ENCODE data around the gene DGKH. TPM values are rescaled to one million over a fixed set of nuclear protein-coding genes. Genes with fewer than 3 reads are reported as not detected.

DGKH gene
- polyA plus RNA-seq, 1 donor from 2014 or later, result 3.5 TPM

GRCh38 chr13:42046448-42046847 lies 2.0 kb upstream of the DGKH start:
- Histone ChIP-seq H3K27me3 (ENCODE audit: insufficient read depth, low read depth, low read length) (peaks cover 52% of the 10 kb centered on the region), H3K9me3 (ENCODE audit: low read length) (no peaks in the 10 kb centered on the region), H2AFZ (ENCODE audit: low read depth, low read length) (no peak overlapping the region), H3K4me3 (ENCODE audit: low read length) (no peak overlapping the region), H3K36me3 (ENCODE audit: insufficient read depth, low read length) (no peaks in the 10 kb centered on the region), H3K9ac (ENCODE audit: low read length) (no peak overlapping the region), H3K4me2 (ENCODE audit: low read length) (no peak overlapping the region), H3K79me2 (replicated peaks; ENCODE audit: insufficient read depth, low read length) (peaks cover 4% of the 10 kb centered on the region), H3F3A (ENCODE audit: insufficient read depth, low read length, poor library complexity, severe bottlenecking) (peaks cover 8% of the 10 kb centered on the region), H3K27ac (ENCODE audit: low read length) (no peak overlapping the region), H3K9me2 (ENCODE audit: insufficient read depth, low read length) (no peaks in the 10 kb centered on the region), H4K20me1 (ENCODE audit: insufficient read depth) (no peaks in the 10 kb centered on the region)
- TF ChIP-seq SMC3 (conservative IDR thresholded peaks at IDR 0.05; ENCODE audit: poor library complexity) (no peak), EP300 (conservative IDR thresholded peaks at IDR 0.05; ENCODE audit: poor library complexity, severe bottlenecking) (no peak), REST (IDR thresholded peaks at IDR 0.05; ENCODE audit: borderline replicate concordance) (no peak), POLR2AphosphoS5 (IDR thresholded peaks at IDR 0.05) (no peak), RAD21 (conservative IDR thresholded peaks at IDR 0.05) (no peak), MXI1 (conservative IDR thresholded peaks at IDR 0.05; ENCODE audit: poor library complexity, severe bottlenecking) (no peak), TAF1 (IDR thresholded peaks at IDR 0.05; ENCODE audit: low read depth) (no peak), EZH2 (IDR thresholded peaks at IDR 0.05; ENCODE audit: borderline replicate concordance, insufficient read depth, low read length, poor library complexity, severe bottlenecking) (no peak)
- TF ChIP-seq, protein P1, sequence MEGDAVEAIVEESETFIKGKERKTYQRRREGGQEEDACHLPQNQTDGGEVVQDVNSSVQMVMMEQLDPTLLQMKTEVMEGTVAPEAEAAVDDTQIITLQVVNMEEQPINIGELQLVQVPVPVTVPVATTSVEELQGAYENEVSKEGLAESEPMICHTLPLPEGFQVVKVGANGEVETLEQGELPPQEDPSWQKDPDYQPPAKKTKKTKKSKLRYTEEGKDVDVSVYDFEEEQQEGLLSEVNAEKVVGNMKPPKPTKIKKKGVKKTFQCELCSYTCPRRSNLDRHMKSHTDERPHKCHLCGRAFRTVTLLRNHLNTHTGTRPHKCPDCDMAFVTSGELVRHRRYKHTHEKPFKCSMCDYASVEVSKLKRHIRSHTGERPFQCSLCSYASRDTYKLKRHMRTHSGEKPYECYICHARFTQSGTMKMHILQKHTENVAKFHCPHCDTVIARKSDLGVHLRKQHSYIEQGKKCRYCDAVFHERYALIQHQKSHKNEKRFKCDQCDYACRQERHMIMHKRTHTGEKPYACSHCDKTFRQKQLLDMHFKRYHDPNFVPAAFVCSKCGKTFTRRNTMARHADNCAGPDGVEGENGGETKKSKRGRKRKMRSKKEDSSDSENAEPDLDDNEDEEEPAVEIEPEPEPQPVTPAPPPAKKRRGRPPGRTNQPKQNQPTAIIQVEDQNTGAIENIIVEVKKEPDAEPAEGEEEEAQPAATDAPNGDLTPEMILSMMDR (IDR thresholded peaks at IDR 0.05; ENCODE audit: poor library complexity, severe bottlenecking), result no peak

- Histone ChIP-seq H3K4me2 (ENCODE audit: low read length) (no peak overlapping the region), H3K36me3 (ENCODE audit: insufficient read depth, low read length) (no peaks in the 10 kb centered on the region), H3K4me3 (ENCODE audit: low read length) (peak overlapping the region; percentile 81), H3K27ac (ENCODE audit: low read length) (no peak overlapping the region), H3K9me2 (ENCODE audit: insufficient read depth, low read length) (no peaks in the 10 kb centered on the region), H3F3A (ENCODE audit: insufficient read depth, low read length, poor library complexity, severe bottlenecking) (no peaks in the 10 kb centered on the region), H2AFZ (ENCODE audit: low read depth, low read length) (no peak overlapping the region), H3K9me3 (ENCODE audit: low read length) (no peaks in the 10 kb centered on the region), H4K20me1 (ENCODE audit: insufficient read depth) (no peaks in the 10 kb centered on the region), H3K79me2 (replicated peaks; ENCODE audit: insufficient read depth, low read length) (peaks cover 4% of the 10 kb centered on the region), H3K9ac (ENCODE audit: low read length) (peak overlapping the region; percentile 53), H3K27me3 (ENCODE audit: insufficient read depth, low read depth, low read length) (peaks cover 39% of the 10 kb centered on the region)
- TF ChIP-seq REST (IDR thresholded peaks at IDR 0.05; ENCODE audit: borderline replicate concordance) (no peak), TAF1 (IDR thresholded peaks at IDR 0.05; ENCODE audit: low read depth) (no peak), RAD21 (conservative IDR thresholded peaks at IDR 0.05) (no peak), EZH2 (IDR thresholded peaks at IDR 0.05; ENCODE audit: borderline replicate concordance, insufficient read depth, low read length, poor library complexity, severe bottlenecking) (no peak), POLR2AphosphoS5 (IDR thresholded peaks at IDR 0.05) (no peak), MXI1 (conservative IDR thresholded peaks at IDR 0.05; ENCODE audit: poor library complexity, severe bottlenecking) (no peak), EP300 (conservative IDR thresholded peaks at IDR 0.05; ENCODE audit: poor library complexity, severe bottlenecking) (no peak), SMC3 (conservative IDR thresholded peaks at IDR 0.05; ENCODE audit: poor library complexity) (no peak)
- TF ChIP-seq, protein P1 (IDR thresholded peaks at IDR 0.05; ENCODE audit: poor library complexity, severe bottlenecking), result no peak
These were observed 697 bp upstream of the DGKH start for GRCh38 chr13:42047561-42048341.

All from neural cell (in vitro differentiated cells).